ENCODE measurements around the gene NDUFA8. TPM values are rescaled to one million over a fixed set of nuclear protein-coding genes. Genes with fewer than 3 reads are reported as not detected.

The NDUFA8 gene
- total RNA-seq, 3 donors from 2014 or later, result 66.9 to 85.0 (median 69.1) TPM

DNA sequence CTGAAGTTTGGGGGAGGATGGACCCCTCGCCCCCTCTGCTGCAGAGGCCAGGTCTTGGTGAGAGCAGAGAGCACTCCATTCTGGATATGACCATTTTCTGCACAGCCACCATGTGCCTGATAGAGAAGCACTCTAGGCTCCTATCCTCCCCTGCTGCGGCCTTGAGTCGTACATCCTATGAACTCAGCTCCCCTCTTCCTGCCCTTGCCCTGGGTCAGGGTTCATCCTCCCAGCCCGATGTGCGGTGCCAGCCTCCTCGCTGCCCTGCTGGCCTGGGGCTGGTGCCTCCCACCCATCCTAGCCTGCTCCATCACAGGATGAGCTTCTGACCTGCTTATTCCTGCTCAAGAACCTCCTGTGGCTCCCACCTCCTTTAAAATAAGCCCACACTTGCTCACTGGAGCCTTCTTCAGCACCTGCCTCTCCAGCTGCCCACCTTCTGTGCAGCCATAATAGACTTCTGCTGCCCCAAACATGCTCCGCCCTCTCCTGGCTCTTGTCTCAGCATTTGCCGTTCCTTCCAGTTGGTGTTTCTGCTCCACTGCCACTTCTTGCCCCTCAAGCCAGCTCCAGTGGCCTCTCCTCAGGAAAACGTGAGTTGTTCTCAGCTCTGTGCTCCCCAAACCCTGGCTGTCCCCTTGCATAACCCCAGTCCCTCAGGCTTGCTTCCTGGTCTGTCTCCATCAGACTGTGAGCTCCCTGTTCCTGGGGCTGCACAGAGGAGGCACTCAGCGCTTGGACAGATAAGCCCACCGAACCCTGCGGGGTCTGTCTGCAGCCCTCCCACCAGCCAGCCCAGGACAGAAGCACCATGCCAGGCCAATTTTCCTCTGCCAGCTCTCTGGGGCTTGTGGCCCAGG, 44.2 kb downstream of the NDUFA8 start:
- H3K4me1 ChIP-seq (ENCODE audit: low read depth), result no peaks in the 10 kb centered on the region
- no peak for ATAC-seq
- H3K9me3 ChIP-seq, result no peaks in the 10 kb centered on the region
- DNase-seq, result no peak
- TF ChIP-seq, protein P1, sequence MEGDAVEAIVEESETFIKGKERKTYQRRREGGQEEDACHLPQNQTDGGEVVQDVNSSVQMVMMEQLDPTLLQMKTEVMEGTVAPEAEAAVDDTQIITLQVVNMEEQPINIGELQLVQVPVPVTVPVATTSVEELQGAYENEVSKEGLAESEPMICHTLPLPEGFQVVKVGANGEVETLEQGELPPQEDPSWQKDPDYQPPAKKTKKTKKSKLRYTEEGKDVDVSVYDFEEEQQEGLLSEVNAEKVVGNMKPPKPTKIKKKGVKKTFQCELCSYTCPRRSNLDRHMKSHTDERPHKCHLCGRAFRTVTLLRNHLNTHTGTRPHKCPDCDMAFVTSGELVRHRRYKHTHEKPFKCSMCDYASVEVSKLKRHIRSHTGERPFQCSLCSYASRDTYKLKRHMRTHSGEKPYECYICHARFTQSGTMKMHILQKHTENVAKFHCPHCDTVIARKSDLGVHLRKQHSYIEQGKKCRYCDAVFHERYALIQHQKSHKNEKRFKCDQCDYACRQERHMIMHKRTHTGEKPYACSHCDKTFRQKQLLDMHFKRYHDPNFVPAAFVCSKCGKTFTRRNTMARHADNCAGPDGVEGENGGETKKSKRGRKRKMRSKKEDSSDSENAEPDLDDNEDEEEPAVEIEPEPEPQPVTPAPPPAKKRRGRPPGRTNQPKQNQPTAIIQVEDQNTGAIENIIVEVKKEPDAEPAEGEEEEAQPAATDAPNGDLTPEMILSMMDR (IDR thresholded peaks at IDR 0.05), result no peak
- no peak overlapping the region for H3K4me3 ChIP-seq
- intact Hi-C loops (cut with DNase I, micrococcal nuclease), result no loop called here
- no peaks in the 10 kb centered on the region for H3K36me3 ChIP-seq (ENCODE audit: low read depth)

DNA sequence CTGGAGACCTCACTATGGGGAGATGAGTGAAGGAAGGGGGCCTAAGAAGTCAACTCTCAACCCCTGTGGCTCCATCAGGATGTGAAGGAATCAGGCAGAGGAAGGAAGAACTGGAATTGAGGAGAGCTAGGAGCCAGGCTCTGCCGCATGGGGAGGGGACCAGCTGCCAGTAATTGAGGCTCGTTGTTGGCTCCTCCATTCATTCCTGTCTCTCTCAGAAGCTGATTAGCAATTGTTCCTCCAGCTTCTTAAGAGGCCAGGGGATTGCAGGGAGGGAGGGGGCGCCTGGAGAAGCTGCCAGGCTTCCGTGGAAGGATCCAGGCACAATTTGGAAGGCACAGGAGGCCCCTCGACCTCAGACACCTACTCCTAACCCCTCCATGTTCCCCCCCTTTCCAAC, 46.0 kb downstream of the NDUFA8 start:
- TF ChIP-seq, protein P1 (IDR thresholded peaks at IDR 0.05), result no peak
- Histone ChIP-seq H3K36me3 (ENCODE audit: low read depth) (no peaks in the 10 kb centered on the region), H3K4me3 (no peak overlapping the region), H3K9me3 (no peaks in the 10 kb centered on the region), H3K4me1 (ENCODE audit: low read depth) (no peaks in the 10 kb centered on the region)
- ATAC-seq (no peak), DNase-seq (no peak)
- intact Hi-C loops (cut with DNase I, micrococcal nuclease), result no loop called here

DNA sequence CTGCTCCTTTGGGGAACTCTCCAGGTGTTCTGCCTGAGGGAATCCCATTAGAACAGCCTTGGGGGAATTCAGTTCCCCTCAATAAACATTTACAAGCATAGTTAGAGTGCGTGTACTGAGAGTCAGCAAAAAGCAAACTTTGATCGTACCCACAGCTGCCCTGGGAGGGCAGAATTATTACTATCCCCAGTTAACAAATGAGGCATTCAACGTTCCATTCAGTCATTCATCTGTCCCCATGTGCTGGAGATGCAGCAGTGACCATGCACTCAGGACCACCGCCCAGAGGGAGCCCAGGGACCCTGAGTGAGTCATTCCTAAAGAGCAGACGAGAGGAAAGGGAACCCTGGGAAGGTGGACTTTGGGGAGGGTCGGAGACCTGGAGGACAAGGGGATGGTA, 47.3 kb downstream of the NDUFA8 start:
- Histone ChIP-seq H3K36me3 (ENCODE audit: low read depth) (no peaks in the 10 kb centered on the region), H3K9me3 (no peaks in the 10 kb centered on the region), H3K4me1 (ENCODE audit: low read depth) (no peaks in the 10 kb centered on the region), H3K4me3 (no peak overlapping the region)
- intact Hi-C loops (cut with DNase I, micrococcal nuclease), result no loop called here
- no peak for ATAC-seq
- no peak for DNase-seq
- TF ChIP-seq, protein P1 (IDR thresholded peaks at IDR 0.05), result no peak

DNA sequence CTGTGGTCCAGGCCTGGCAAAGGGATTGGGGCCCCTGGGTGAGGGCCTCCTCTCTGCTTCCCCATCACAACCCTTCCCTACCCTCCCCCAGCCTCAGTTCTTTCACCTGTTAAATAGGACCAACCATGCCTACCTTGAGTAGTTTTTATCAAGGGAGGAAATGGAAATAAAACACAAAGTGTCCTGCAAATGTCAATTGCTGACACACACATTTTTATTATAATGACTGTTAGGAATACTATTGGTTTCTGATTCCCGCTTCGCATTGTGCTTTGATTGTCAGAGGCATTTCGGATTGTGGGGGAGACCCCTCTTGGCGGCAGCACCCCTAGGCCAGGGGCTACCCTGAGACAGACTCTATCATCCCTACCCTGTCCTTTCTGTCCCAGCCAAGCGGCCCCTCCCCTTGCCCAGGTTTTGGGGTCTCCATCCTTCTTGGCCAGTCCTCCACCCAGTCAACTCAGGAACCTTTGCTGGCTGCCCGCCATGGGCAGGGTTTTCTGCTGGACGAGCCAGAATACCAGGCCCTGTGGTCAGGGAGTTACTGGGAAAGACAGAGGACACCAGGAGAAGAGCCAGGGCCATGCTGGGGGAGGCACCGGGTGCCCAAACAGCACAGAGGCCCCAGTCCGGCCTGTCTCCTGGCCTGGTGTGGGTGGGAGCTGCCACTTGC, 48.0 kb downstream of the NDUFA8 start:
- intact Hi-C loops (cut with DNase I, micrococcal nuclease), result no loop called here
- H3K36me3 ChIP-seq (ENCODE audit: low read depth), result no peaks in the 10 kb centered on the region
- no peak overlapping the region for H3K4me3 ChIP-seq
- TF ChIP-seq, protein P1 (IDR thresholded peaks at IDR 0.05), result no peak
- no peaks in the 10 kb centered on the region for H3K9me3 ChIP-seq
- ATAC-seq (no peak), DNase-seq (no peak)
- H3K4me1 ChIP-seq (ENCODE audit: low read depth), result no peaks in the 10 kb centered on the region

DNA sequence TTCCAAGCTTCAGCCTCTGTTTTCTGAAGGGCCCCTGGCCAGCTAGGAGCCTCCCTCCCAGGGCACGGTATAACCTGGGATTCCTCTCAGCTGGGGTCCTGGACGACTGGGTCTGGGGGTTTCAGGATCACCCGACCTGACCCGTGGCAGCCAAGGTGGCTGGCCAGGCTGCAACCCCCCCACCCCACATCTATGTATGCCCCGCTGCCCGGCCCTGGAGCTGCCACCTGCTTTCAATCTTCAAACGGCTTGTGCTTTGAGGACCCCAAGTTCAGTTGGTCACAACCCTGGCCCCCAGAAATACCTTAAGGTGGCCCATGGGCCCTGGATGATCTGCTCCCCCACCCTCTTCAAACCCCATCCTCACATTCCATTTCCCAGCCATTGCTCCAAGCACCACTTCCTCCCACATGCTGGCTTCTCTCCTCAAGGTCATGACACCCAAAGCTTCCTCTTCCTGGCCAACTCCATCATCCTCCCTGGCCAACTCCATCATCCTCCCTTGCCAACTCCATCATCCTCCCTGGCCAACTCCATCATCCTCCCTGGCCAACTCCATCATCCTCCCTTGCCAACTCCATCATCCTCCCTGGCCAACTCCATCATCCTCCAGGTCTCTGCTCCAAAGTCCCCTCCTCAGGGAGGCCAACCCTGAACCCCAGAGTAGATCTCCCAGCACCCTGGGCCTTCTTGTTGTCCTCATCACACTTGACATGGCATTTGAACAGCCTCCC, 49.3 kb downstream of the NDUFA8 start:
- TF ChIP-seq, protein P1 (IDR thresholded peaks at IDR 0.05), result no peak
- no peak overlapping the region for H3K4me3 ChIP-seq
- no peaks in the 10 kb centered on the region for H3K4me1 ChIP-seq (ENCODE audit: low read depth)
- H3K9me3 ChIP-seq, result no peaks in the 10 kb centered on the region
- intact Hi-C loops (cut with DNase I, micrococcal nuclease), result no loop called here
- ATAC-seq (no peak), DNase-seq (no peak)
- no peaks in the 10 kb centered on the region for H3K36me3 ChIP-seq (ENCODE audit: low read depth)
